DND-41 (cell line): ENCODE measurements around the gene CTSH.

Experiments
- EZH2 ChIP-seq: IDR thresholded peaks from 3 replicates; pipeline ENCODE4 v1.6.1; 2012; ENCODE audit warnings: borderline replicate concordance, low read depth, mild to moderate bottlenecking, moderate library complexity, low read length, inconsistent platforms; ENCODE audit not compliant: severe bottlenecking
- TF ChIP-seq, protein P1 (sequence below): IDR thresholded peaks from 2 replicates; pipeline ENCODE4 v1.5.1; 2012; ENCODE audit warnings: borderline replicate concordance, low read length, moderate library complexity, mild to moderate bottlenecking; ENCODE audit not compliant: poor library complexity, severe bottlenecking; ENCODE audit errors: extremely low read depth

DNA sequence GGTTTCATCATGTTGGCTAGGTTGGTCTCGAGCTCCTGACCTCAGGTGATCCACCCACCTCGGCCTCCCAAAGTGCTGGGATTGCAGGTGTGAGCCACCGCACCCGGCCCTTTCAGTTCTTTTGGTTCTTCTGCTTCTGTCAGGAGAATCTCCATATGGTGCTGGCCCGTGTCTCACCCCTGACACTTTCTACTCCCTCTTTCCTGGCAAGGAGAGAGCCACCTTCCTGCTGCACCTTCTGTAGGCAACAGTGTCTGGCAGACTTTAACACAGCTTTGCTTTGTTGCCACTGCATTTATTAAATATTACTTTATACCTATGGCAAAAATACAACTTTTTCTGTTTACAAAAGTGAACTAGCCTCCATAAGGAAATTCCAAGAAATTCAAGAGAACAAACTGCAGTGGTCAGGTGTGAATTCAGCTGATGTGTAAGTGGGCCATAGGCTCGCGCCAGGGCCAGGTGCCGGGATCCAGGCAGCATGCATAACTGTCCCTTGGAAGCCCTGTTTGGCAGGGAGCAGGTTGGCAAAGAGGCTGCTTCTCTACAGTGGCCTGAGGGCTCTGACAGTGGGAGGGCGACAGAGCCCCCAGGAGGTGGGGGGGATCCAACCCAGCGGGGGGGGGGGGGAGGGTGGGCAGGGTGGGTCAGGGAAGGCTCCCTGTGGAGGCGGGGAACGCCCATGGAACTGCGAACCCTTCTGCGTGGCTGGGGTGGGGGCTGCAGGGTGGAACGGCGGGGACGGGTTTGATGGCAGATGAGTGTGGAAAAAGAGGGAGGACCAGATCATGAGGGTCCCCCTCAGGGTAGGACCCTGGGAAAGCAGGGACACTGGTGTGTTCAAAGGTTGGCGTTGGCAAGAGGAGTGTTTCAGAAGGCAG is 21.1 kb downstream of the CTSH start:
- TF ChIP-seq, protein P1, sequence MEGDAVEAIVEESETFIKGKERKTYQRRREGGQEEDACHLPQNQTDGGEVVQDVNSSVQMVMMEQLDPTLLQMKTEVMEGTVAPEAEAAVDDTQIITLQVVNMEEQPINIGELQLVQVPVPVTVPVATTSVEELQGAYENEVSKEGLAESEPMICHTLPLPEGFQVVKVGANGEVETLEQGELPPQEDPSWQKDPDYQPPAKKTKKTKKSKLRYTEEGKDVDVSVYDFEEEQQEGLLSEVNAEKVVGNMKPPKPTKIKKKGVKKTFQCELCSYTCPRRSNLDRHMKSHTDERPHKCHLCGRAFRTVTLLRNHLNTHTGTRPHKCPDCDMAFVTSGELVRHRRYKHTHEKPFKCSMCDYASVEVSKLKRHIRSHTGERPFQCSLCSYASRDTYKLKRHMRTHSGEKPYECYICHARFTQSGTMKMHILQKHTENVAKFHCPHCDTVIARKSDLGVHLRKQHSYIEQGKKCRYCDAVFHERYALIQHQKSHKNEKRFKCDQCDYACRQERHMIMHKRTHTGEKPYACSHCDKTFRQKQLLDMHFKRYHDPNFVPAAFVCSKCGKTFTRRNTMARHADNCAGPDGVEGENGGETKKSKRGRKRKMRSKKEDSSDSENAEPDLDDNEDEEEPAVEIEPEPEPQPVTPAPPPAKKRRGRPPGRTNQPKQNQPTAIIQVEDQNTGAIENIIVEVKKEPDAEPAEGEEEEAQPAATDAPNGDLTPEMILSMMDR, result no peak
- no peak for TF ChIP-seq EZH2
